ENCODE measurements around the gene DPT.

DNA sequence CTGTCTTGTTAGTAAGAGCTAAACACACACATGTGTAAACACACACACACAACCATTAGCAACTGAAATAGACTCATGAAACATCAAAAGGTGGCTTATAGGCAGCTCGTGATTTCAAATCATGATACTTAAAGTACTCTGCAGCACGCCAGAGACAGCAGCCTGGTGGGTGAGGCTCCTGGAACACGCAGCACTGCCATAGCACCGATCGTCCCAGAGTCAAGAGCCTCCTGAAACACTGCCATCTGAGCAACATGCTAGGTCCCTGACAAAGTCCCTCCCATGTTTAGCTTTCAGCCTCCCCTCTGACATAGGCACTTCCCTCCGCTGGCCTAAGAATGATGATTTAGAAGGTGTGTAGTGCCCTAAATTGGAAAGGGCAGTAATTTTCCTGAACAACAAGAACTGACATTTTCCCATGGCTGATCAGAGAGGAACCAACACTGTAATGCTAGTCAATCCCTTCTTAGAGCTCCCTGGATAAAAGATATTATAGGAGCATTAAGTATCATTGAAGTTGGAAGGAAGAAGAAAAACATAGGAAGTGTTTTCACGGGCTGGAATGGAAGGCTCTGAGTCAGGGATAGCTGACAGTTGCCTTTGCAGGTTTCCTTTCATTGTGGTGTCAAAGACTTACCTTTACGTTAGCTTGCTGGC lies 14.1 kb upstream of the DPT start:
- TF ChIP-seq POLR2A (IDR thresholded peaks at IDR 0.05; ENCODE audit: low read length) (no peak), GATA1 (IDR thresholded peaks at IDR 0.05; ENCODE audit: low read depth, low read length) (no peak)
